ENCODE measurements around the gene KCTD16.
A peak's percentile ranks its signal among the peaks of the same experiment; 100 is the strongest.

Gene KCTD16

GRCh38 chr5:144170276-144171024 lies at the start of gene KCTD16, which contains the start of gene YIPF5:
KCTD16 (plus strand) TSS chr5:144170873.
YIPF5 (minus strand) TSS chr5:144170659; CDS start chr5:144169955, 704 bp downstream.
- DNase-seq = peak; percentile 94

- DNase-seq = no peak
These were observed 49.1 kb upstream of the KCTD16 start for GRCh38 chr5:144121577-144121976.

GRCh38 chr5:144122081-144122480 lies 48.6 kb upstream of the KCTD16 start:
- no peak for DNase-seq

- DNase-seq = no peak
These were observed 48.0 kb upstream of the KCTD16 start for GRCh38 chr5:144122641-144123040.

GRCh38 chr5:144125163-144125726 lies 45.4 kb upstream of the KCTD16 start:
- DNase-seq = no peak

GRCh38 chr5:144126707-144127106 lies 44.0 kb upstream of the KCTD16 start:
- no peak for DNase-seq

- DNase-seq = no peak
These were observed 41.8 kb upstream of the KCTD16 start for GRCh38 chr5:144128844-144129243.

- no peak for DNase-seq
These were observed 40.4 kb upstream of the KCTD16 start for GRCh38 chr5:144130306-144130705.

- DNase-seq = no peak
These were observed 39.4 kb upstream of the KCTD16 start for GRCh38 chr5:144131261-144131660.

- DNase-seq = no peak
These were observed 37.5 kb upstream of the KCTD16 start for GRCh38 chr5:144133050-144133633.

- no peak for DNase-seq
These were observed 36.4 kb upstream of the KCTD16 start for GRCh38 chr5:144134194-144134826.

- no peak for DNase-seq
These were observed 35.4 kb upstream of the KCTD16 start for GRCh38 chr5:144135113-144135762.

- no peak for DNase-seq
These were observed 31.1 kb upstream of the KCTD16 start for GRCh38 chr5:144139586-144139985.

- DNase-seq = no peak
These were observed 29.1 kb upstream of the KCTD16 start for GRCh38 chr5:144141585-144141984.

- DNase-seq = no peak
These were observed 28.4 kb upstream of the KCTD16 start for GRCh38 chr5:144142139-144142823.

GRCh38 chr5:144142824-144143162 lies 27.9 kb upstream of the KCTD16 start:
- no peak for DNase-seq

GRCh38 chr5:144143625-144144024 lies 27.0 kb upstream of the KCTD16 start:
- no peak for DNase-seq

- DNase-seq = no peak
These were observed 25.5 kb upstream of the KCTD16 start for GRCh38 chr5:144144956-144145751.

- no peak for DNase-seq
These were observed 19.6 kb upstream of the KCTD16 start for GRCh38 chr5:144151026-144151425.

GRCh38 chr5:144156767-144157171 lies 13.9 kb upstream of the KCTD16 start:
- no peak for DNase-seq

GRCh38 chr5:144162686-144163085 lies 8.0 kb upstream of the KCTD16 start:
- no peak for DNase-seq

- DNase-seq = no peak
These were observed 4.0 kb upstream of the KCTD16 start for GRCh38 chr5:144166696-144167095.

Measured in T1000 (cell line).